ENCODE data around the gene FXYD7. TPM values are rescaled to one million over a fixed set of nuclear protein-coding genes. Genes with fewer than 3 reads are reported as not detected.

FXYD7 gene
- total and polyA plus RNA-seq, 2 of the 13 experiments (the other 11 are each of a cell fraction or from before 2014, with no cell fraction given) = 0.55 TPM; not detected in 1

DNA sequence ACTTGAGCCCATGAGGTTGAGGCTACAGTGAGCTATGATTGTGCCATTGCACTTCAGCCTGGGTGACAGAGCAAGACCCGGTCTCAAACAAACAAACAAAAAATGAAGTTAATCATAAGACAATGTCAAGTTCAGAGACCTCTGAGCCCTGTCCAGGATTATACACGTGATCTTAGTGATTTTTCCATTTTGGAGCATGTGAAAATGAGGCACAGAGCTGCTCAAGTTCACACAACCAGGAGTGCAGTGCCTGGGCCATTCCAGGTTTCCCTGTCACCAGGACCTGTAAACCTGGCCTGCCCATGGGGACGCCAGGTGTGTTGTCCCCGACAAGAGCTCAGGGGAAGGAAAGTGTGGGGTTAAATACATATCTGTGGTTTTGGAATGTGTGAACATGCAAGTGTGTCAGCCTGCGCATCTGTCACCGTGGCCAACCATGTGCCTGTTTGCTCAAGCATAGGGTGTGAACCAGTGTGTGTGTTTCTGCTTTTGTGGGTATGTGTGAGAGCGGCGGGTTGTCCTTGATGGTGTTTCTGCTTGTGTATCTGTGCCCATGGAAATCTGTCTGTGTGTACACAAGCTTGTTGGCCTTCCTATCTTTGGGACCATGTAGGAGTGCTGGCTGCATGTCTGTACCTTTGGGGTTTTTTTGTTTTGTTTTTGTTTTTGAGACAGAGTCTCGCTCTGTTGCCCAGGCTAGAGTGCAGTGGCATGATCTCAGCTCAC is 5.9 kb upstream of the FXYD7 start (continued):
- TF ChIP-seq, protein P1, sequence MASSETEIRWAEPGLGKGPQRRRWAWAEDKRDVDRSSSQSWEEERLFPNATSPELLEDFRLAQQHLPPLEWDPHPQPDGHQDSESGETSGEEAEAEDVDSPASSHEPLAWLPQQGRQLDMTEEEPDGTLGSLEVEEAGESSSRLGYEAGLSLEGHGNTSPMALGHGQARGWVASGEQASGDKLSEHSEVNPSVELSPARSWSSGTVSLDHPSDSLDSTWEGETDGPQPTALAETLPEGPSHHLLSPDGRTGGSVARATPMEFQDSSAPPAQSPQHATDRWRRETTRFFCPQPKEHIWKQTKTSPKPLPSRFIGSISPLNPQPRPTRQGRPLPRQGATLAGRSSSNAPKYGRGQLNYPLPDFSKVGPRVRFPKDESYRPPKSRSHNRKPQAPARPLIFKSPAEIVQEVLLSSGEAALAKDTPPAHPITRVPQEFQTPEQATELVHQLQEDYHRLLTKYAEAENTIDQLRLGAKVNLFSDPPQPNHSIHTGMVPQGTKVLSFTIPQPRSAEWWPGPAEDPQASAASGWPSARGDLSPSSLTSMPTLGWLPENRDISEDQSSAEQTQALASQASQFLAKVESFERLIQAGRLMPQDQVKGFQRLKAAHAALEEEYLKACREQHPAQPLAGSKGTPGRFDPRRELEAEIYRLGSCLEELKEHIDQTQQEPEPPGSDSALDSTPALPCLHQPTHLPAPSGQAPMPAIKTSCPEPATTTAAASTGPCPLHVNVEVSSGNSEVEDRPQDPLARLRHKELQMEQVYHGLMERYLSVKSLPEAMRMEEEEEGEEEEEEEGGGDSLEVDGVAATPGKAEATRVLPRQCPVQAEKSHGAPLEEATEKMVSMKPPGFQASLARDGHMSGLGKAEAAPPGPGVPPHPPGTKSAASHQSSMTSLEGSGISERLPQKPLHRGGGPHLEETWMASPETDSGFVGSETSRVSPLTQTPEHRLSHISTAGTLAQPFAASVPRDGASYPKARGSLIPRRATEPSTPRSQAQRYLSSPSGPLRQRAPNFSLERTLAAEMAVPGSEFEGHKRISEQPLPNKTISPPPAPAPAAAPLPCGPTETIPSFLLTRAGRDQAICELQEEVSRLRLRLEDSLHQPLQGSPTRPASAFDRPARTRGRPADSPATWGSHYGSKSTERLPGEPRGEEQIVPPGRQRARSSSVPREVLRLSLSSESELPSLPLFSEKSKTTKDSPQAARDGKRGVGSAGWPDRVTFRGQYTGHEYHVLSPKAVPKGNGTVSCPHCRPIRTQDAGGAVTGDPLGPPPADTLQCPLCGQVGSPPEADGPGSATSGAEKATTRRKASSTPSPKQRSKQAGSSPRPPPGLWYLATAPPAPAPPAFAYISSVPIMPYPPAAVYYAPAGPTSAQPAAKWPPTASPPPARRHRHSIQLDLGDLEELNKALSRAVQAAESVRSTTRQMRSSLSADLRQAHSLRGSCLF (CRISPR knock-in tag; IDR thresholded peaks at IDR 0.05; ENCODE audit: borderline replicate concordance) = no peak
- TF ChIP-seq KLF16 (CRISPR knock-in tag; IDR thresholded peaks at IDR 0.05) (no peak), KDM3A (CRISPR knock-in tag; IDR thresholded peaks at IDR 0.05; ENCODE audit: low read depth) (no peak), GATAD1 (CRISPR knock-in tag; IDR thresholded peaks at IDR 0.05) (no peak), ZNF670 (CRISPR knock-in tag; IDR thresholded peaks at IDR 0.05; ENCODE audit: borderline replicate concordance) (0 out of 2 replicates have a peak, but pooled peaks have one; percentile 29), FOXC1 (CRISPR knock-in tag; IDR thresholded peaks at IDR 0.05; ENCODE audit: borderline replicate concordance) (no peak), ZNF430 (CRISPR knock-in tag; IDR thresholded peaks at IDR 0.05) (no peak), KLF6 (CRISPR knock-in tag; IDR thresholded peaks at IDR 0.05) (no peak), SETDB1 (CRISPR knock-in tag; IDR thresholded peaks at IDR 0.05; ENCODE audit: borderline replicate concordance) (no peak), ZNF276 (CRISPR knock-in tag; IDR thresholded peaks at IDR 0.05; ENCODE audit: low read depth) (no peak; the same call in 1 of the 2 replicates), CAMTA2 (CRISPR knock-in tag; IDR thresholded peaks at IDR 0.05; ENCODE audit: borderline replicate concordance) (no peak), ZMYM4 (CRISPR knock-in tag; IDR thresholded peaks at IDR 0.05) (no peak), SPEN (CRISPR knock-in tag; IDR thresholded peaks at IDR 0.05; ENCODE audit: low read depth) (peak; percentile 17; the same call in 1 of the 2 replicates), ZNF772 (CRISPR knock-in tag; IDR thresholded peaks at IDR 0.05) (no peak), GMEB2 (CRISPR knock-in tag; IDR thresholded peaks at IDR 0.05; ENCODE audit: low read depth) (no peak)

Measured in HepG2 (cell line).